Measurements from ENCODE around the gene SMAD2.

DNA sequence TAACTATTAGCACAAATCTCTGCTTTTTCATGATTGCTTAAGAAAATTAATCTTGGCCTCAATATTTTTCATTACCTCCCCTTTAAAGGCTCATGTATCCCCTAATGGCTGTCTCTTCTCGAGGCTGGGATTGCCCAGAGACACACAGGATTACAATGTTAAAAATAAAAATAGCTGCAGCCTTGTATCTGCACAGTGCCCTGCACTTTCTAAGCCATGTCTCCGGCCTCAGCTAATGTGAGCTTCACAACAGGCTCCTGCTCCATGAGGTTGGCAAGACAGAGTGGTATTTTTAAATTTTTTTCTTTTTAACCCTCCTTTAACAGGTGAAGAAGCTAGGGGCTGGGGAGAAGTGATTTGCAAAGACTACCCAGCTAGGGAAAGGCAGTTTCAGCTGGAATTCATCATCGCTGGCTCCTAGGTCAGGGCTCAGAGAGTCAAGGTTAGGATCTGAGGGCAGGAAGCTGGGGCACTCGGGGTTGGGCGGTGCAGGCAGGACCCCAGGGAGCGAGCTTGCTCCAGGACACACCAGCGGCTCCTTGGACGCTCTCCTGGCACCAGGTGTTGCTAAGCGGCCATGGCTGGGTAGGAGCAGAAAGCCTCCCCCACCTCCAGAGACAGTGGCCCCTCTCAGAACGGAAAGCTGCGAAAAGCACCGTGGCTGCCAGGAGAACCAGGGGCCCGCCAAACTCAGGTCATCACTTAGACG lies 135.6 kb downstream of the SMAD2 start:
- TF ChIP-seq TCF4 (CRISPR knock-in tag; IDR thresholded peaks at IDR 0.05; ENCODE audit: borderline replicate concordance) (no peak), TOX (CRISPR knock-in tag; IDR thresholded peaks at IDR 0.05; ENCODE audit: borderline replicate concordance) (no peak), RARB (CRISPR knock-in tag; IDR thresholded peaks at IDR 0.05) (no peak), PATZ1 (CRISPR knock-in tag; IDR thresholded peaks at IDR 0.05; ENCODE audit: borderline replicate concordance) (no peak), ESRRG (CRISPR knock-in tag; IDR thresholded peaks at IDR 0.05) (no peak), OSR1 (CRISPR knock-in tag; IDR thresholded peaks at IDR 0.05) (no peak), PPARA (CRISPR knock-in tag; IDR thresholded peaks at IDR 0.05; ENCODE audit: borderline replicate concordance) (no peak), ZFP30 (CRISPR knock-in tag; IDR thresholded peaks at IDR 0.05) (no peak), ZFP3 (CRISPR knock-in tag; IDR thresholded peaks at IDR 0.05) (no peak)

Data from SK-N-SH treated with all-trans-retinoic acid at 6 μM for 48 hours (cell line).